Measurements from ENCODE around the gene AP5S1.

Gene AP5S1

DNA sequence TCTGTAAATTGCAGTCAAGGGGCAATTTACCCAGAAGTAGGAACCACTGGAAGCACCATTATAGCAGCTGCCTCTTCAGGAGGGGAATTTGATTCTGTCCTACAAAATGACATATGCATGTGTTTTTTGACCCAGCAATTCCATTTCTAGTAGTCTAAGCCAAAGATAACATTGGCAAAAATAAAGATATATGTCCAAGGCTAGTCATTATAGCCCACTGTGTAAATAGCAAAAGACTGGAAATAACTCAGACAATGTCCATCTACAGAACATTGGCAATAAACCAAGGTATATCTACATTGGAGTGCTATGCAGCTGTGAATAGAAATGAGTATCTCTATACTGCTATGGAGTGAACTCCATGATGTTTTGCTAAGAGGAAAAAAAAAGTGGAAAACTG is 56.3 kb downstream of the AP5S1 start:
- ATAC-seq (ENCODE audit: insufficient read depth, low read depth) (no peak), DNase-seq (no peak)
- H4K20me1 ChIP-seq (ENCODE audit: insufficient read depth, low read length), result no peaks in the 10 kb centered on the region
- no peak for TF ChIP-seq EZH2 (IDR thresholded peaks at IDR 0.05; ENCODE audit: borderline replicate concordance, low read depth, low read length, severe bottlenecking)
- TF ChIP-seq, protein P1, sequence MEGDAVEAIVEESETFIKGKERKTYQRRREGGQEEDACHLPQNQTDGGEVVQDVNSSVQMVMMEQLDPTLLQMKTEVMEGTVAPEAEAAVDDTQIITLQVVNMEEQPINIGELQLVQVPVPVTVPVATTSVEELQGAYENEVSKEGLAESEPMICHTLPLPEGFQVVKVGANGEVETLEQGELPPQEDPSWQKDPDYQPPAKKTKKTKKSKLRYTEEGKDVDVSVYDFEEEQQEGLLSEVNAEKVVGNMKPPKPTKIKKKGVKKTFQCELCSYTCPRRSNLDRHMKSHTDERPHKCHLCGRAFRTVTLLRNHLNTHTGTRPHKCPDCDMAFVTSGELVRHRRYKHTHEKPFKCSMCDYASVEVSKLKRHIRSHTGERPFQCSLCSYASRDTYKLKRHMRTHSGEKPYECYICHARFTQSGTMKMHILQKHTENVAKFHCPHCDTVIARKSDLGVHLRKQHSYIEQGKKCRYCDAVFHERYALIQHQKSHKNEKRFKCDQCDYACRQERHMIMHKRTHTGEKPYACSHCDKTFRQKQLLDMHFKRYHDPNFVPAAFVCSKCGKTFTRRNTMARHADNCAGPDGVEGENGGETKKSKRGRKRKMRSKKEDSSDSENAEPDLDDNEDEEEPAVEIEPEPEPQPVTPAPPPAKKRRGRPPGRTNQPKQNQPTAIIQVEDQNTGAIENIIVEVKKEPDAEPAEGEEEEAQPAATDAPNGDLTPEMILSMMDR (IDR thresholded peaks at IDR 0.05; ENCODE audit: borderline replicate concordance, extremely low read depth, low read length, poor library complexity, severe bottlenecking), result no peak
- no peaks in the 10 kb centered on the region for H3K79me2 ChIP-seq (ENCODE audit: insufficient read depth, low read length)
- no peak overlapping the region for H3K4me2 ChIP-seq (ENCODE audit: insufficient read depth, low read length)
- no peak overlapping the region for H3K27ac ChIP-seq (ENCODE audit: low read length)
- no peaks in the 10 kb centered on the region for H3K9me3 ChIP-seq (ENCODE audit: insufficient read depth, low read length, severe bottlenecking)
- H2AFZ ChIP-seq (ENCODE audit: low read depth, low read length), result no peak overlapping the region
- no peak overlapping the region for H3K9ac ChIP-seq (ENCODE audit: low read depth, low read length)
- H3K4me1 ChIP-seq (ENCODE audit: insufficient read depth, low read length), result no peaks in the 10 kb centered on the region
- H3K27me3 ChIP-seq (ENCODE audit: insufficient read depth, low read length, poor library complexity), result no peaks in the 10 kb centered on the region
- H3K4me3 ChIP-seq (ENCODE audit: low read depth in 1 of 2, low read length in 2 of 2), result no peak overlapping the region
- H3K36me3 ChIP-seq (ENCODE audit: insufficient read depth, low read length), result peaks cover 38% of the 10 kb centered on the region

All from DND-41 (cell line).